Stimulated activated CD8-positive, alpha-beta memory T cell treated with anti-CD3 and anti-CD28 coated beads, Interleukin-7, amount 100 ng/mL, for 48 hours (primary cell): Measurements from ENCODE around the gene ZNF574.
"Not testable (repeated sequence)": the region's sequence is repeated elsewhere in the genome, so short reads cannot be mapped to it uniquely, and the experiment has no call there.

Experiments used
- DNase-seq, 2 donors: peaks; one replicate each; pipeline ENCODE4 v3.0.0-alpha.2; 2020; ENCODE audit warnings: low read depth in 1 of 2; ENCODE audit errors: extremely low read depth in 1 of 2

The ZNF574 gene

DNA sequence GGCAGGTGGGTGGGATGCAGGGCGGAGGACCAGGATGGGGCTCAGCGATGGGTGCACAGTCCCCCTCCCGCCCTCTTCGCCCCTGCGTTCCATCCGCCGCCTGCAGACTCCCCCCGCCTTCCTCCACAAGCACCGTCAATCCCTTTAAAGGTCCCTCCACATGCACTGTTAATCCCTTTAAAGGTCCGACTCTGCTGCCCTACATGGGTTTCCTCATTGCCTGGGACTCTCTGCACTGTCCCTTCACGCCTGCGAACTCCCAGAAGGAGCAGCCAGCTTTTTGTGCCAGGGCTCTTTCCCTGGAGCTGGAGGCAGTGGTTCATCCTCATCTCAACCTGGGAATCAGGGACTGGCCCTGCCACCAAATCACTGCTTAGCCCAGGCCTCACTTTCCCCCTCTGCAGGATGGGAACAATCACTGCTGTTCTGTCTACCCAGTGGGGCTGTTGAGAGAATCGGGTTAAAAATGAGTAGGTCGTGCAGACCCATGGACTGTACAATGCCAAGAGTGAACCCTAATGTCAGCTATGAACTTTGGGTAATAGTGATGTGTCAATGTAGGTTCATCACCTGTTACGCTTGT, 20.4 kb downstream of the ZNF574 start:
- no peak for DNase-seq

DNA sequence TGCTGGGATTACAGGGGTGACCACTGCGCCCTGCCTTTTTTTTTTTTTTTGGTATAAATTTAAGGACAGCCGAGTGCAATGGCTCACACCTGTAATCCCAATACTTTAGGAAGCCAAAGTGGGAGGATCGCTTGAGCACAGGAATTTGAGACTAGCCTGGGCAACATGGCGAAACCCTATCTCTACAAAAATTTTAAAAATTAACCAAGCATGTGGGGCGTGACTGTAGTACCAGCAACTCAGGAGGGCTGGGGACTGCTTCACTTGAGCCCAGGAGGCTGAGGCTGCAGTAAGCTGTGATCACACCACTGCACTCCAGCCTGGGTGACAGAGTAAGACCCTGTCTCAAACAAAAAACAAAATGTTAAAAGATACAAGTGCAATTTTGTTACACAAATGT, 21.5 kb downstream of the ZNF574 start:
- DNase-seq: no peak

DNA sequence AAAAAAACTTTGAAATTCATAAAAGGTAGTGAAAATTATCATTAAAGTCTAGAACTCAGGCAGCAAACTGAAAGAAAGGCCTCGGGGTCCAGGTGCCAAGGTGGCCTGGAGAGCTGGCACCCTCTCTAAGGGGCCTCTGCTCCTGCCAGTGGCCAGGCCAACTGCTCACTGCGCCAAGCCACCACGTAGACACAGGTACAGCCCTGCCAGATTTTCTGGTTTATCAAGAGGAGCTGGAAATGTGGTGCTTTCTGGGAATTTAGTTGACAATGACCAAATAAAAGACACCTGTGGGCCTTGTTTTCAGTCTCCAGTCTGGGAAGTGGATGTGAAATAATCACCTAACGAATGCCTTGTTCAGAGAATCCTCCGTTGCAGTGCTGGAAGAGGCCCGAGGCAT, 22.8 kb downstream of the ZNF574 start:
- no peak for DNase-seq

DNA sequence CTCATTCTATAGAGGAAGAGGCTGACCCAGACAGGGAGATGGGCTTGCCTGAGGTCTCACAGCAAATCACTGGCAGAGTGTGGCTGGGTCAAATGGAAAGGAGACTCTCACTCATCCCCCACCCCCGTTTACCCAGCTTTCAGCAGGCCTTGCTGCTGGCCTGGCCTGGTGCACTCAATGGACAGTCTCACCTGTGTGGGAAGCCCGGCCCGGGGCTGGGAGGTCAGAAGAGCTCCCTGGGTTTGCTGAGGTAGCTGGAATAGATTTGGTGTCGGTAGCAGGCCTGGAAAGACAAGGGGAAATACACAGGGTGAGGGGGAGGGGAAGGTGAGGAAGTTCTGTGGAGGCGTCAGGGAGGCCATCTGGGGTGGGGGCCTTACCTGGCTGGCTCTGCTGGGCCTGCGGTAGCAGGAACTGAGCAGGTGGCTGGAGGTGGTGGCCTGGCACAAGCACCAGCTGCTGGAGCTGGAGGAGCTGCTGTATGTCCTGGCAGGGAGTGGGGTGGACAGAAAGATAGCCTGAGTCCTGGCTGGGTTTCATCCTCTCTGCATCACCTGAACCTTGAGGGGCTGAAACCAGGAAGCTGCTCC, 23.5 kb downstream of the ZNF574 start:
- no peak for DNase-seq

DNA sequence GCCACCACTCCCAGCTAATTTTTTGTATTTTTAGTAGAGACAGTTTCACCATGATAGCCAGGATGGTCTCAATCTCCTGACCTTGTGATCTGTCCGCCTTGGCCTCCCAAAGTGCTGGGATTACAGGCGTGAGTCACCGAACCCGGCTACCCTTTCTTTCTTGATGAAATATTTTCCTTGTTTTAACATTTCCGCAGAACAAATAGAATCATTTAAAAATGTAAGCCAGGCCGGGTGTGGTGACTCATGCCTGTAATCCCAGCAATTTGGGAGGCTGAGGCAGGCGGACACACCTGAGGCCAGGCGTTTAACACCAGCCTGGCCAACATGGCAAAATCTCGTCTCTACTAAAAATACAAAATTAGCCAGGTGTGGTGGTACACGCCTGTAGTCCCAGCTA, 24.3 kb downstream of the ZNF574 start:
- DNase-seq: not testable (repeated sequence)

DNA sequence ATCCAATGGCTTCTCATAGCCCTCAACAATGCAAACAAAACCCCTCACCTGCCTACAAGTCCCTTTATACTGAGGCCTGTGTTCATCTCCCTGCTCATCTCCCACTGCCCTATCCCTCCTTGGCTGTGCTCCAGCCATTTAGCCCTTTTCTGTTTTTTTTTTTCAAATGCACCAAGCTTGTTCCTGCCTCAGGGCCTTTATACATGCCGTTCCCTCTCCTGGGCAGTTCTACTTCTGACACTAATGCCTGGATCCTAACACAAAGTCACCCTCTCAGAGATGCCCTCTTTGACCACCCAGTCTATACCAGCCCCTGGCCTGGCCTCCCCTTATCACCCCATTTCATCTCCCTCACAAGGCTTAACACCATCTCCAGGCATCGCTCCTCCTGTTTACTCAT, 26.9 kb downstream of the ZNF574 start:
- DNase-seq: no peak

DNA sequence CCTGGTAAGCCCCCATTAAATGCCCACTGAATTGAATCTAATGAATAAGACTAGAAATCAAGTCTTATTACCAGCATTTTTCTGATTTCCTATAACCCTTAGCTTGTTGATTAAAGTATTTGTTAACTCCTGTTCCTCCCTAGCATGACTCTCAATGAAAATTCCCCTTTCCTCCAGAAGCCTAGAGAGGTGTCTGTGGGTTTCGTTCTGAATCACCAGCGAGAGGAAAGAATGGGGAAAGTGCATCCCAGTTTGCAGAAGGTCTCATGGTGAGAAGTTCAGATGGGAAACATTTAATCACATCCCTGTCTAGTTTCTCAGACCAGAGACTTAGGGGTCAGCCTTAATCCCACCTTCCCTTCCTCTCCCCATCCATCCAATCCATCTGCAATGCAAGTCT, 29.4 kb downstream of the ZNF574 start:
- no peak for DNase-seq

DNA sequence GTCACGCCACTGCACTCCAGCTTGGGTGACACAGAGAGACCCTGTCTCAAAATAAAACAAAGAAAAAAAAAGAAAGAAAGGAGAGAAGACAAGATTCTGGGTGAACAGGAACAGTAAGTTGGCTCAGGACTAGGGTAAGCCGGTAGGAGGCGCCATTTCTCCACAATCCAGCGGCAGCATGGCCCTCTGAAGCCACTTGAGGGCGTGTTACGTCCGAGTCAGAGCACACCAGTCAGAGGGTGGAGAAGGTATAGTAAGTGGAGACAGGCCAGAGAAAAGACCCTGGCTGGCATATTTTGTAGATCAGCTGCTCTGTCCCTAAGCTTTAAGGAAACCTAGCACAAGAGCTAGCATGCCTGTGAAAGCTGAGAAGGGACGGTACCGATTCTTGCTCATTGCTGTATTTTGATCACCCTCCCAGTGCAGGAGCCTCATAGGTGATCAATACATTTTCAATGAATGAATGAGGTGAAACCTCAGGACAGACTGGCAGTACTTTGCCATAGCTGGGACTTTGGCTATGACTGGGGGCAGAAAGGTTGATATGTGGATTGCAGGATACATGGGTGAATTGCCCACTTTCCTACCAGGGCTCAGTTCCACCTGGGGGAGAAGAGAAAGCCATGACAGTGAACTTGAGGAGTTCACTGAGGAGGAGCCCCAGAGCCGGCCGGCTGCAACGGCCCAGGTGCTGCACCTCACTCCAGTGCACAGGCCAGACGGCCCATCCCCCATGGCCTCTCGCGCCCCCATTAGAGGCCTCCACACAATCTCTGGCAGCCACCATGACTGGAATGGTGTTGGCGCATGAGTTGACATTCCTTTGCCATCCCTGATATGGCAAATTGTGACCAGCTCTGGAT, 32.8 kb downstream of the ZNF574 start:
- peak; percentile 71 to 74 for DNase-seq

DNA sequence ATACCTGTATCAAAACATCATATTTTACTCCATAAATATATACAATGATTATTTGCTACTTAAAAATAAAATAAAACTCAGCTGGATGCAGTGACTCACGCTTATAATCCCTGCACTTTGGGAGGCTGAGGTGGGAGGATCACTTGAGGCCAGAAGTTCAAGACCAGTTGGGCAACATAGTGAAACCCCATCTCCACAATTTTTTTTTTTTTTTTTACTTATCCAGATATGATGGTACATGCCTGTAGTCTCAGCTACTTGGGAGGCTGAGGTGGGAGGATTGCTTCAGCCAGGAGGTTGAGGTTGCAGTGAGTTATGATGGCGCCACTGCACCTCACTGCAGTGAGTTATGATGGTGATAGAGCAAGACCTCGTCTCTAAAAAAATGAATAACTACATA, 33.9 kb downstream of the ZNF574 start:
- no peak for DNase-seq

DNA sequence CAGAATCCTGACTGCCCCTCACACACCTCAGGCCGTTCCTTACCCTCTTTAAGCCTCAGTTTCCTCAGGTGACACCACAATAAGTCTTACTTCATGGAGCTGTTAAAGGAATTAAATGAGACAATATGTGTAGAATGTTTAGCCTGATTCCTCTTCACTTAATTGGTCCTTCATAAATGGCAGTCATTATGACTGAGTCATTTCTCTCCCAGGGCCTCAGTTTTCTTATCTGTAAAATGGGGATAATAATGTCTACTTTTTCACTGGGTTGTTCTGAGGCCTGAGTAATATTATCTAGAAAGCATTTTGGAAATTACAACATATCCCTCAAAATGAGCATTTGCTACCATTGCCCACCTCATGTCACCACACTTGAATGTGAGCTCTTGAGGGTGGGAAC, 34.7 kb downstream of the ZNF574 start:
- no peak for DNase-seq

DNA sequence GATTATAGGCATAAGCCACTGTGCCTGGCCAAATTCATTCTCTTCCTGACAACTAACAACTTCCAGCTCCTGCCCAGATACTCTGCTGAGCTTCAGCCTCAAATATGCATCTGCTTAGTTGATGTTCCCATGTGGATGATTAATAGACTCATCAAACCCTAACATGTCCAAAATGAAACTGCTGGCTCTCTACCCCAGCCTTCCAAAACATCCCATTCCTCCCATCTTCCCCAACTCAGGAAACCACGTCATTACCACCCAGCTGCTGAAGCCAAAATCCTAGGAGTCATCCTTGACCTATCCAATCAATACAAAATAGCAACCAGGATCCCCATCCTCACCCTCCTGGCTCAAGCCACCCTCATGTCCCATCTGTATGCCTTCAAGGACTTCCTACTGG, 35.4 kb downstream of the ZNF574 start:
- DNase-seq: no peak

DNA sequence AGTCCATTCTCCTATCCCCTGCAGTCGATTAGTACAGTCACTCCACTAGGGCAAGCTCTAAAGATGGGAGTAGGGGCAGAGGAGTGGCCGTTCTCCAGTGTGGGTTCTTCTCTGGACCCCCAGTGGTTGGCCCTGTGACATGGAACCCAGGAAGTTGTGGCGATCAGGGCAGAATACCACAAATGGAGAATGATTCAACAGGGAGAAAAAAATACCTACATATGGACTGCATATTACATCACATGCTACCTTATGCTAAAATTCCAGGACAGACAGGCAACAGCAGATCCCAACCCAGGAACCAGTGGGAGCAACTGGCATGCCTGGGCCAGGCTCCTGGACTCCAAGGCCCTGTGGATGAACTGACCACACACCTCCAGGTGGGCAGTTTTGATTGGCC, 35.8 kb downstream of the ZNF574 start:
- DNase-seq: no peak

DNA sequence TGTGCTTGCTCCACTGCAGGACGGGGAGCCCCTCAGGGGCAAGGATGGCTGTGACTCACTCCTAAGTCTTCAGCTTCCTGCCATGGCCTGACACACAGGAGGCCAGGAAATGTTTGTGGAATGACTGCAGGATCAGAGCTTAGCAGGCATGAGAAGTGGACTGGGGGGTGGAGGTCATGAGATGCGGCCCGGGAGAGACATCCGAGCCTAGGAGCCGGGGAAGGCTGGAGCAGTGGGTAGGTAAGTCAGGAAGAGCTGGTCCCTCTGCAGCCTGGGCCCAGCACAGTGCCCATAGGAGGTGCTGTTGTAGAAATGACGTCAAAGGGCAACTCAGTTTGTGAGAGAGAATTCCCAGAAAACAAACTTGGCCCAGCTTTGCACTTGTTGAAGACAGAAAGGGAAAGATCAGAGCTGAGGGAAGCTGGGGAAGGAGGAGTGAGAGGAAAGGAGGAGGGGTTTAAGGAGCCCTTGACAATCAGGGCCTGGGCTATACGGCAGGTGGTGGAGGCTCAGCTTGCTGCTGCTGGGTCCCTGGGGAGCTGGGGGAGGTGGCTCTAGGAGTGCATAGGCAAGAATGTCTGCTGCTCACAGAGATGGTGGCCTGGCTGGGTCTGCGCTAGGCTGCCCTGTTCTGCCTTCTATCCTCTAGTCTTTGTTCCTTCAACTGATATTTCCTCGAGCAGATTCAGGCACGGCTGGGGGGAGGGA, 37.8 kb downstream of the ZNF574 start:
- no peak for DNase-seq

DNA sequence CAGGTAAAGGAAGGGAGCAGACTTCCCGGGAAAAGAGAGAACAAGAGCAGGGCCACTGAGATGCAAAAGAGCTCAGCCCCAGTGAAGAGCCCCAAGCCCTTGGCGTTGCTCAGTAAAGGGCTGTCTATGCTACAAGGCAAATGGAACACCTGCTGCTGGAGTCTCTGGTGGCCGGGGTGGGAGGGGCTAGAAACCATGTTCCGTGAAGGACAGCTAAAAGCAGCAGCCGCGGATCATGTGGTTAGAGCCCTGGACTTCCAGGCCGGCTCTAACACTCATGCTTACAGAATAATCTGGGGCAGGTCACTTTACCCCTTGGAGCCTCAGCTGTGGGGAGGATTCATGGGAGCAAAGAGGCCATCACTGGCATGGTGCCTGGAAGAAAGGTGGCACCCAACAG, 38.4 kb downstream of the ZNF574 start:
- no peak for DNase-seq

DNA sequence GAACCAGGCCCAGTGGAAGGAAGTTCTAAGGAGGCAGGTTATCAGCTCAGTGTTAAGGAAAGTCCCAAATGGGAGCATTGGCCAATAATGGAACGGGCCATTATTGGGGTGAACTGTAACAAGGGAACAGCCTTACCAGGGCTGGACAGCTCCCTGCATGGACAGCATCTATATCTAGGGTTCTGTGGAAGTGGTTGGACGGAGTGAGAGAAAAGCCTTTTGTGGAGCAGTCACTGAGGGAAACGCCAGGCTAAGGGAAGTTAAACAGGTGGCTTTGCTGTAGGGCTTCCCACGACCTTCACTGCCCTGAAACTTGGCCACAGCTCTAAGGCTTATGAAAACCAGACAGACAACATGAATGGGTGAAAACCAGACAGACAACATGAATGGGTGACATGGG, 39.3 kb downstream of the ZNF574 start:
- DNase-seq: no peak

DNA sequence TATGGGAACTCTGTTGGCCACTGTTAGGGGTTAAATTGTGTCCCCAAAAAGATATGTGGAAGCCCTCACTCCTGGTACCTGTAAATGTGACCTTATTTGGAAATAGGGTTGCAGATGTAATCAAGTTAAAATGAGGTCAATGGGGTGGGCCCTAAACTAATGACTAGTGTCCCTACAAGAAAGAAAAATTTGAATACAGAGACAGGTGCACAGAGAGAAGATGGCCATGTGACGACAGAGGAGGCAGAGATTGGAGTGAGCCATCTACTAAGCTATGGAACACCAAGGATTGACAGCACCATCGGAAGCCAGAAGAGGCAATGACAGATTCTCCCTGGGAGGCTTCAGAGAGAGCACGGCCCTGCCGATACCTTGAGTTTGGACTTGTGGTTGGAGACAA, 39.7 kb downstream of the ZNF574 start:
- DNase-seq: no peak

DNA sequence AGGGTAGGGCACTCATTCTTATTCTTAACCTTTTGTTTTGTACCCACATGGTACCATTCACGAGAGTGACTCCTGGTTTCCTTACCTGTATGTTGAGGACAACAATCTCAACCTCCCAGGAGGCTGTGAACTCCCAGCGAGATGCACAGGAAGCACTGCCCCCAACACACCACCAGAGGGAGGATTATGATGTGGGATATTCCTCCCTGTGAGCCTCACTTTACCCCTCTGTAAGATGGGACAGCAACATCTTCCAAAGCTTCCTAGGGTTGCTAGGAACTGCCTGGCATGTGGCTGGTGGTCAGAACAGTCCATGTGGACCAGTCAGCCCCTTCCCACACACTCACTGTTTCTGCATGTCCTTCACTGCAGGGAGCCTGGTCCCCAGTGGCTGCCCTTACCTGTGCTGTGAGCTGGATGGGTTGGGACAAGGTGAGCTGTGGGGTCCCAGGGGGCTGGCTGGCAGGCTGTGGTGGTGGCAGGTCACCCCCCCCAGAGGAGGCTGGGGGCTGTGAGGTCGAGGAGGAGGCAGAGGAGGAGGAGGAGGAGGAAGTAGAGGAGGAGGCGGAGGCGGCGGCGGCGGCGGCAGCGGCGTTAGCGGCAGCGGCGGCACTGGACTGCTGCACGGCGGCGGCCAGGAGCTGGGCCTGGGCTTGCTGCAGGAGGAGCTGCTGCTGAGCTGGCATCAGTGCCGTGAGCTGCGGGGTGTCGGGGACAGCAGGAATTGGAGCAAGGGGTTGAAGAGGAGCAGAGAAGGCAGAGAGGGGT, 40.5 kb downstream of the ZNF574 start:
- DNase-seq: no peak

DNA sequence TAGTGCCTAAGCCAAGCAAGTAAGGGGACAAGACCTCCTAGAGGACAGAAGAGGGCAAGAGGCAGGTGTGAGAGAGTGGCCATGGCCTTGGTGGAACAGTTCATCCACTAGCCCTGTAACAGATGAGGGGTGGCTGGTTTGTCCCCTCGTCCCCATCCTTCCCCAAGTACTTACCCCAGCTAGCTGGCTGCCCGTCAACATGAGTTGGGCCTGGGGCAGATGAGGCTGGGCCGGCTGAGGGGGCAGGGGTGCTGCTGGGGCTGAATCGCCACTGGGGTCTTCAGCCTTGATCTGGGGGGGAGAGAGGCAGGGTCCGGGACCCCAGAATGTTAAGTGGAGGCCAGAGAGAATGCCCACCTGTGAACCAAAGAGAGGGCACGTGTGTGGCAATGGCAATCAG, 41.1 kb downstream of the ZNF574 start:
- DNase-seq: no peak

DNA sequence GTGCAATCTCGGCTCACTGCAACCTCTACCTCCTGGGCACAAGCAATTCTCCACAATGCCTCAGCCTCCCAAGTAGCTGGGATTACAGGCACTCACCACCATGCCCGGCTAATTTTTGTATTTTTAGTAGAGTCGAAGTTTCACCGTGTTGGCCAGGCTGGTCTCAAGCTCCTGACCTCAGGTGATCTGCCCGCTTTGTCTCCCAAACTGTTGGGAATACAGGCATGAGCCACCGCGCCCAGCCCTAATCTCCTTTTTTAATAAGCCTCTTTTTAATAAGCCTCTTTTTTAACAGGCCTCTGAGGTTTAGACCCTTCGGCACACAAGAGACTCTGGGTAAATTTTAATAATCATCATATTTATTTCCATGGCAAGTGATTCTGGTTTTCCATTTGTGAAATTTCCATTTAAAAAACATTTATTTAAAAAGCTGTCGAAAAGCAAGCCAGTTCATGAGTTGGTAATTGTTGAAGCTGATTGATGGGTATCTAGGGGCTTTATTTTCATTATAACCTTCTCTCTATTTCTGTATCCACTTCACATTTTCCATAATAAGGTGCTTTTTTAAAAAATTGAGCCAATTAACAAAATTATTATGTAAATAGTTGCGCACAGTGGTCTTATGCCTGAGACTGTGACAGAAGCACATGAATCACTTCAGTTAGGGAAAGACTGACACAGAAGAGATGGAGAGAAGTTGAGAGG, 44.5 kb downstream of the ZNF574 start:
- no peak for DNase-seq

DNA sequence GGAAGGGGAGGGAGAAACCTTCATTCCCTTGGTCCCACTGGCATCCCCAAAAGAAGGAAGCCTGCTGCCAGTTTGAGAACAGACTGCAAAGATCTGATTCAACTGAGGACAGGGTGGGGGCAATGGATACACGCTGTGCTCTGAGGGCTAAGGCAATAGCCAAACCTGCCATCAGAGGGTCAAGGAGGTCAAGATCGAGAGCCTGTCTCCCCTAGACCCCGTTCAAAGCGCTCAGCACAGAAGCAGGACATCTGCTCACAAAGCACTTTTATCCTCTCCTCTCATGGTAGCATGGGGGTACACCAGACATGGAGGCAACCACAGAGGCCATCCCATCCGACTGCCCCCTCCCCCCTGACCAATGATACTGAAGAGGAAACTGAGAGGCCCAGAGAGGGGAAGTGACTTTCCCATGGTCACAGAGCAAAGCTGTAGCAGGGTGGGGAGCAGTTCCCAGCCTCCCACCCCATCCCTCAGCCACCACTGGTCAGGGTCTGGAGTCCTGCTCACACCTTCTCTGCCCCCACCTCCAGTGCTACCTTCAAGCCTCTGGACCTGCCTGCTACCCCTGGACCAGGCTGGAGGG, 45.2 kb downstream of the ZNF574 start:
- DNase-seq: no peak
